T-helper 22 cell (primary cell): Measurements from ENCODE around the gene SNAPC2.
A peak's percentile ranks its signal among the peaks of the same experiment; 100 is the strongest.
"Not testable (repeated sequence)": the region's sequence is repeated elsewhere in the genome, so short reads cannot be mapped to it uniquely, and the experiment has no call there.

Experiments used
- DNase-seq: peaks from one replicate; pipeline ENCODE4 v3.0.0-alpha.2; 2020; ENCODE audit warnings: low read depth

Gene SNAPC2

GRCh38 chr19:7933411-7933810, 13.3 kb downstream of the SNAPC2 start:
- DNase-seq: no peak

- DNase-seq: no peak
Observed at GRCh38 chr19:7933828-7934725, 13.9 kb downstream of the SNAPC2 start.

GRCh38 chr19:7934766-7935165, 14.6 kb downstream of the SNAPC2 start:
- DNase-seq: no peak

GRCh38 chr19:7940841-7941240, 20.7 kb downstream of the SNAPC2 start:
- DNase-seq: no peak

- no peak for DNase-seq
Observed at GRCh38 chr19:7941895-7942596, 21.9 kb downstream of the SNAPC2 start.

GRCh38 chr19:7942981-7943443, 22.9 kb downstream of the SNAPC2 start:
- DNase-seq: no peak

- DNase-seq: peak; percentile 99
Observed at GRCh38 chr19:7943444-7944176, 23.5 kb downstream of the SNAPC2 start, which contains the start of gene TIMM44. TIMM44 (minus strand) TSS chr19:7943666; CDS start chr19:7943651, 15 bp downstream.

GRCh38 chr19:7944177-7944761, 24.1 kb downstream of the SNAPC2 start:
- peak; percentile 61 for DNase-seq

- no peak for DNase-seq
Observed at GRCh38 chr19:7947939-7948338, 27.8 kb downstream of the SNAPC2 start.

GRCh38 chr19:7953060-7953459, 32.9 kb downstream of the SNAPC2 start:
- no peak for DNase-seq

- no peak for DNase-seq
Observed at GRCh38 chr19:7953576-7953975, 33.4 kb downstream of the SNAPC2 start.

GRCh38 chr19:7955696-7956095, 35.6 kb downstream of the SNAPC2 start:
- no peak for DNase-seq

- DNase-seq: no peak
Observed at GRCh38 chr19:7959211-7959610, 39.1 kb downstream of the SNAPC2 start.

GRCh38 chr19:7961082-7961481, 40.9 kb downstream of the SNAPC2 start:
- not testable (repeated sequence) for DNase-seq

- no peak for DNase-seq
Observed at GRCh38 chr19:7961920-7962626, 41.9 kb downstream of the SNAPC2 start.

GRCh38 chr19:7962644-7963268, 42.6 kb downstream of the SNAPC2 start:
- DNase-seq: no peak

- DNase-seq: no peak
Observed at GRCh38 chr19:7963566-7963965, 43.4 kb downstream of the SNAPC2 start.

- DNase-seq: no peak
Observed at GRCh38 chr19:7965259-7965841, 45.2 kb downstream of the SNAPC2 start.

- DNase-seq: no peak
Observed at GRCh38 chr19:7965921-7966665, 46.0 kb downstream of the SNAPC2 start.
